ENCODE results near the gene PAQR8. TPM values are rescaled to one million over a fixed set of nuclear protein-coding genes. Genes with fewer than 3 reads are reported as not detected.
"Not testable (repeated sequence)": the region's sequence is repeated elsewhere in the genome, so short reads cannot be mapped to it uniquely, and the experiment has no call there.

PAQR8 gene
- total RNA-seq, 1 donor from 2014 or later: 9.2 TPM

DNA sequence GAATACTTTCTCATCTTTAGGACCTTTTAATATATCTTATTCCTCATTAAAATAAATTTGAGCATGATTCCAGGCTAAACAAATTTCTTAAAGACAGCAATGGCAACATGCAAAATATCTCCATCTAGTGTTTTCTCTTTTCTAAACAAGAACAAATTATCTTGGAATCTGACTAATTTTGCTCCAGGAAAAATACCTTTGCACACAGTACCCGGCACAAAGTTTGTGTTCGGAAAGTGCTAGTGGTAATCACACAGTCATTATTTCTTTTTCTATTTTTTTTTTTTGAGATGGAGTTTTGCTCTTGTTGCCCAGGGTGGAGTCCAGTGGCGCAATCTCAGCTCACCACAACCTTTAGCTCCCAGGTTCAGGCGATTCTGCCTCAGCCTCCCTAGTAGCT, 50.0 kb downstream of the PAQR8 start:
- no peak for DNase-seq

DNA sequence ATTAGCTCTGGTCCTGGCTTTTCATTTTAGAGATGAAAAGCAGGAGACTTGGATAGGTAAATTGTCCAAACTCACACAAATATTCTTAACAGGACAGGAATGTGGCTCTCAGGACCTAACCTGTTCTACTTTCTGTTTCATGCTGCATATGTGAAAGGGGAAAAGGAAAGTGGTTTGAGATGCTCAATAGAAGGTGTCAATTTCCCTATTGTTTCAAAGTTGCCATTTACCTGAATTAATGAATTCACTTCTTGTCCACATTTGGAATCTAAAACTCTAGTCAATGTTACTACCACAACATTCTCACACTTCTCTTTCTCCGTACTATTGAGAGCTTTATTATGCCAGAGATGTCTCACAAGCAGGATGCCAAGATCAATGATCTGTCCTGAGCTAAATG, 53.4 kb downstream of the PAQR8 start:
- no peak for DNase-seq

DNA sequence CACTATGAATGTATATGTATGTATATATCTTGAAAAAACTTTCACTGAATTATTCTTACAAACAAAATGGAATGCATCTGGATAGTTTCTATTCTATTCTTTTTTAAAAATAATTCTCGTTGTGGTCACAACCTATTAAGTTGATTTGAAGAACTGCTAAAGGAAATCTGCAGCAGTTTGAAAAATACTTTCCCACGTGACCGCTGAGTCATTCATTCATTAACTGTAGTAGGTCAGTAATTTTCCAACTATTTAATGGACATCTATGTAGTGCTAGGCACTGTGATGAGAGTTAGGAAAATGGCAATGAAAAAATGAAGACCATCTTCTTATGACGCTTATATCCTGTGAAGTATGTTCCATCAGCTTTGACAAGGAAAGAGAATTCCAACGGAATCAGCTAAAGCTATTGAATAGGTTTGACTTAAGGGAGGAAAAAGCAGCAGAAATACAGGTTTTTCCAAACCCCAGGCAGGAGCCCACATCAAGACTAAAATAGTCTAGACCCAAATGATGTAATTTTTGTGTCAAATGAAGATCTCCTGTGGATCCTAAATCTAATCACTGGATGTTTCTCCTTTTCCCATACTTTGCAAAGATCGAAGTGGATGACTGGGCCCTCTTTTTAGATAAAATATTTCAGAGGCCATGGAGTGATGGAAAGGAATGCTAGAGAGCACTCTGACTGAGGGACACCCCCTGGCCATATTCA, 54.1 kb downstream of the PAQR8 start:
- no peak for DNase-seq

DNA sequence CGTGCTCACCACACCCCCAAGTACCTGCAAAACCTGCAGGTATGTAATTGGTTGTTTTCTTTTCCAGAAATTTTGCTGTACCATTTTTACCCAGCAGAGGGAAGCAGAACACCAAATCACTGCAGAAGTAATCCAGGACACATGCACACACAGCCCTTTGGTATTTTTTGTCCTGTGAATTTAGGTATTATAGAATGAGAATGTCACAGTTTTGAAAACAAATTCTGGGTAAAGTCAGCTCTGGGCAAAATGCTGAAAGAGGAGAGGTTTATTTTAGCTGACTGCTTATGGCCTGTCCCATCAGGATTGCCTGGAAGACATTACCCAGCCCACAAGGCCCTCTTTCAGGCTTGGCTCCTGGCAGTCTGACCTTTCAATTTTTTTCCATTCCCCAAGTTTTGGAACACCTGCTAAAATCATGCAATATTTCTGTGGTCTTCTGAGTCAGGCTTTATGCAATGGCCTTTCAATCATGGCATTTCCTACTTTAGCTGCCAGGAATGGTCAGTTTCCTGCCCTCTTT, 54.7 kb downstream of the PAQR8 start:
- DNase-seq: peak; percentile 88

DNA sequence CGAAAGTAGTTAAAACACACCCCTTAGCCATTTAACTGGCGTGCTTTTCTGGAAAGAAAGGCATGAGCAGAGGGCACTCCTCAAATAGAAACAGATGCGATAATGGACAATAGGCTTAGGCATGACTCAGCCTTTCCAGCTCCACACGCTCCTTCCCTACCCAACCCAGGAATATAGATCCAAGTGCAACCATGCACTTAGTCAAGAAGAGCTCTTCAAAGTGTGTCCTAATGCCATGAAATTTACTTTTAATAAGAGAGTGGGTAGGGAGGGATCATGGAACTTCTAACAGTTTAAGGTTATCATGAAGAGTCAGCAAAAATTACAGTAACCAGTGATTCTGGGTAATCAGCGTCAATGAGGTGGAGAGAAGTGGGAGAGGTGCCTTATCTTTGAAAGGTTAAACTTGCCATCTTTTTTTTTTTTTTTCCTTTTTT, 55.7 kb downstream of the PAQR8 start:
- peak; percentile 39 for DNase-seq

DNA sequence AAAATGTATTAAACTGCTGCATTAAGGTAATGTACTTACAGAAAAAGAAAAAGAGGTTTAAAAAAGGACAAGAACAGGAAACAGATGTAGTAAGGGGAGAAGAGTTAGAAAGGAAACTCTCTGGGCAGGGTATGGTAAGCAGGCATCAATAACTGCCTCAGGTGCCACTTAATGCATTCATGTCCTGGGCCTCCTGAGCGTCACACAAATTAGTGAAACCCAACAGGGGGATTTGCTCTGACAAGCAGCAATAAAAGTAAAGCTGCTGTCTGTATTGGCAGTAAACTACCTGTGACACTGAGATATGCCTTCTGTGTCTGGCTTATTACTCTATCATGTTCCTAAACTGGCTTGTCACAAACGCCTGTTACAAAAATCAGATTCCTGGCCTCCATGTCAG, 56.7 kb downstream of the PAQR8 start:
- no peak for DNase-seq

DNA sequence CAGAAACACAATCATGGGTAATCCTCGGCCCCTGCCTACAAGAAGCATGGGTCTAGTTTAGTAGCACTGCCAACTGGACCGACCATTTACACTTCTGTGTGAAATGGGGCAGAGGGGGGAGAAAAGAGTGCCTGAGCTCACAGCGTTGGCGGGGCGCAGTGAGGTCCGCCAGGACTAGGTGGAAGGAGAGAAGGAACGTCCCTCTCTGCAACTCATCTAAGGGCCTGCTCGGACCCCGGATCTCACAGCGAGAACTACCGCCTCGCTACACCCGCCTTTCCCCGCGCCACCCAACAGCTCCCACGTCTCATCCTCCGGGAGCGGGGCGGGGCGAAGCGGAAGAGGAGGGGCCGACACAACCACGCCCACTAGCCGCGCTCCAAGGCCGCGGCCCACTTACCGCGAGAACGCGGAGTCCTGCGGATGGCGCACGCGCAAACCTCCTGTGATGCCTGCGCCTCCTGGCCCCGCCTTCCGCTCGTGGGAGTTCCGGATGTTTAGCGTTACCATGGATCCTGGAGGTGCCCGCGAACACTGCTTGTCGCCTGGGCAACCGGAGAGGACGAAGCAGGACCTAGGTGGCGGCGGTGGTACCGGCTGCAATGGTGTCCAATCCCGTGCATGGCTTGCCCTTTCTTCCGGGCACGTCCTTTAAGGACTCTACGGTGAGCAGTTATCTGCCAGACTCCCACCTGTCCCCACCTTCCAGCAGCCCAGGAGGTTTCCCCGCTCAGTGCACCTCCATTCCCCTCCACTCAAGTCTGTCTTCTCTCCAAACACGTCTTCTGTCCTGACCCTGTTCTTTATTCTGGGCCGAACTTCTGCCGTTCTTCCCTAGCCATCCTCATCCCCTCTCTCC, 58.1 kb downstream of the PAQR8 start, which contains the start of gene EFHC1:
Gene EFHC1, plus strand, starts transcription at position 534 of the 859 bp plus-strand sequence. Its CDS starts 69 bp downstream, at position 603.
- DNase-seq: peak; percentile 99

DNA sequence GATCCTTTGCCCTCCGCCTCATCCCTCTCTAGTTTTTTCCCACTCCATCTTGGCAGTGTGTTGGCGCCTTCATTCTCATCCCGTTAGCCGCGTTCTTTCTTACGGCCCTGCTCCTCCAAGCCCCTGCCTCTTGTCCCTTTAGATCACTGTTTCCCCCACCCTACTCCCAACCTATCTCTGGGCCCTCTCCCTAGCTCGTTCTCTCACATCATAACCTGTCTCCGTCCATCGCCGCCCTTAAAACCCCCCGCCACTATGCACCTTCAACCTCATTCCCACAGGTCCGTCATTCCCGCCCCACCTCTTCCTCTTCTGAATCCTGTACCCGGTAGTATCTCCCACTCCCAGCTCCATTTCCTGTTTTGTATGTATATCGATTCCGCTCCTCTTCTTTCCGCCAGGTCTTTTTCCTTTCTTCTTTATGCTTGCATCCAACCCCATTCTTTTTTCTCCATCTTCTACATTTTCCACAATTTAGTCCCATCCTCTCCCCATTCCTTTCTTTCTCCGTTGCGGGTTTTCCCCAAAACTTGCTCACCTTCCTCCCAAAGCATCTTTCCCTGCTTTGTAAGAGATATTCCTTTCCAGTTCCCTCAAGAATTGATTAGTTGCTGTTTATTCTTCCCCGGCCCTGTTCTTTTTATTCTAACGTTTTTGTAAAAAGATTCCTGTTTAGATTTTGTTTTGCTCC, 58.9 kb downstream of the PAQR8 start:
- peak; percentile 57 for DNase-seq

DNA sequence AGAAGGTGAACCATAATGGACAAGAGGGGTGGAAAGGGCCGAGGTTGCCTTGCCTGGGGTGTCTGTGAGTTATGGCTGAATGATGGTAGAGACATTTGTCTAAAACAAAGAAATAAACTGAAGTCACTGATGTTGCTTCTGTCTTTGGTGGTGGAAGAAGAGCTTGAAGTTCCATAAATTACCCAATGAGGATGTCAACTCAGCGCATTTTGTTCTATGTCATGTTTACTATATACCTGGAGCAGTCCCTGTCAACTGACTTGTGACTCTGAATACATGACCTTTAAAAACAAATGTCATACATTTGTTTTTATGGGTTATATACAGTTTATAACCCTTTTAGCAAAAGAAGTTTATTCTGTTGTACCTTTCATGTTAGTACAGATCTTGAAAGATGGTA, 60.2 kb downstream of the PAQR8 start:
- DNase-seq: no peak

DNA sequence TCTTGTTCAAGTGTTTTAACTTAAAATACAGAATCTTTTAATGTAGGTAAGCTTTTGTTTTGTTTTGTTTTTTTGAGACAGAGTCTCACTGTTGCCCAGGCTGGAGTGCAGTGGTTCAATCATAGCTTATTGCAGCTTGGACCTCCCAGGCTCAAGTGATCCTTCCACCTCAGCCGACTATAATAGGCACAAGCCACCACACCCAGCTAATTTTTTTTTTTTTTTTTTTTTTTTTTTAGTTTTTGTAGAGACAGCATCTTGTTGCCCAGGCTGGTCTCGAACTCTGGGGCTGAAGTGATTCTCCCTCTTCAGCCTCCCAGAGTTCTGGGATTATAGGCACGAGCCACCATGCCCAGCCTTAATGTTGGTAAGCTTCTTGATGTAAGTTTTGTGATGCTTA, 61.5 kb downstream of the PAQR8 start:
- peak; percentile 21 for DNase-seq

DNA sequence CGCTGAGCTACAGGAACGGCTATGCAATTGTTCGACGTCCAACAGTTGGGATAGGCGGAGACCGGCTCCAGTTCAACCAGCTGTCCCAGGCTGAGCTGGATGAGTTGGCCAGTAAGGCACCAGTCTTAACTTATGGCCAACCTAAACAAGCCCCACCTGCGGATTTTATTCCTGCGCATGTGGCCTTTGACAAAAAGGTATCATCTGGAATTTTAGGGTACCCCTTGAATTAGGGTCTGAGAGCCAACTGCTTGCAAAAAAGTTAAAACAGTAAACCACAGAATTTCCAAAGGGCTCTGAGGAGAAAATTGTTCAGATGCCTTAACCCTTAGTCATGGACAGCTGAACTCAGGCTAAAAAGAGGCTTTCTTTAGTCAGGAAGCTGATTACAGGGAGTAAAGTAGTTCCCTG, 62.0 kb downstream of the PAQR8 start:
- DNase-seq: peak; percentile 76

DNA sequence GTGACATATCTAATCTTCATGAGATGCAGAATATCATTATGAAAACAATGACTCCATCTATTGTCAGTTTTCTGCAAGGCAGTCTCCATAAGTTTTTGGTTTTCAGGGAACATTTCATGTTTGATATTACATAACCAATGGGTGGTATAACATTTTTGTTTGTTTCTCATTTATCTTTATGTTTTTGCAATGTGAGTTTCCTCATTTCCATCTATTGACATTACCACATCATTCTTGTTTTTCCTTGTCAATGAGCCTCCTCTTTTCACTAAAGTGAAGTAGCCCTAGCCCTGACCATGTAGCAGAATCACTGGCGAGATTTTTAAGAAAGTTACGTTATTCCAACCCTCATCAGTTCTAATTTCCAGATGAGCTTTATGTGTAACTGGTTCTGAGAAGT, 62.6 kb downstream of the PAQR8 start:
- no peak for DNase-seq

DNA sequence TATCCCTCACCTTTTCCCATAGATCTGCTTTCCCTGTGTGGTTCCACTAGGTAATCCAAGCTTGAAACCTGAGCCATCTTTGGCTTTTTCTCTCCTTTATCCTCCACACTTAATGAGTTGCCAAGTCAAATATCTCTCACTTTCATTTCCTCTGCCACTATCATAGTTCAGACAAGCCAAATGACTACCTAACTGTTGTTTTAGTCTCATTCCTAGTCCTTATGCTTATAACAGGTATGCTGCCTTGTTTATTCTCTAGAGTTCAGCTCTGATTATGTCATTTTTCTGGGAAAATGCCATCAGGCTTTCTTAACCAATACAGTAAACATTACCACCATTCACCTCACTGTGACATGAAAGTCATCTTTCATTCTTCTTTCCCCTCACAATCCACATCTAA, 64.7 kb downstream of the PAQR8 start:
- no peak for DNase-seq

DNA sequence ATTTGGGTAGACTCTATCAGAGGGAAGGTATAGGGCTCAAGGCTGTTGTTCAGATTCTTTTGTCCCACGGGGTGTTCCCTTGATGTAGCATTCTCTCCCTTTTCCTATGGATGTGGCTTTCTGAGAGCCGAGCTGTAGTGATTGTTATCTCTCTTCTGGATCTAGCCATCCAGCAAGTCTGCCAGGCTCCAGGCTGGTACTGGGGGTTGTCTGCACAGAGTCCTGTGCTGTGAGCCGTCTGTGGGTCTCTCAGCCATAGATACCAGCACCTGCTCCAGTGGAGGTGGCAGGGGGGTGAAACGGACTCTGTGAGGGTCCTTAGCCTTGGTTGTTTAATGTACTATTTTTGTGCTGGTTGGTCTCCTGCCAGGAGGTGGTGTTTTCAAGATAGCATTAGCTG, 71.3 kb downstream of the PAQR8 start:
- DNase-seq: not testable (repeated sequence)

DNA sequence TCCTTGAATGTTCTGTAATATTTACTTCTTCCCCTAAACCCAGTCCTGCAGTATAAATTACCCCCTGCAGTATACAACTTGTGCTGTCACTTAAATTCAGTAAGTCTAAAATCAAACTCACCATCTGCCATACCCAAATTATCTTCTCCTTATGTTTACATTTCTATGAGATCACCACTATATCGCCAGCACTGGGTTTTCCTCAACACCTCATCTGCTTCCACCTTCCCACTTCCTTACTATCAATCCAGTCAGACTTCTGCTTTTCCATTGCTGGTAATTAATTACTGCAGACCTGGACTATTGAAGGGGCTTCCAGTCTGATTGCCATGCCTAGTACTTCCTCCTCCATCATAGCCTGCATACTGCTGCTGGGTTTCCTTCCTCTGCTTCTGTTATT, 73.4 kb downstream of the PAQR8 start:
- no peak for DNase-seq

DNA sequence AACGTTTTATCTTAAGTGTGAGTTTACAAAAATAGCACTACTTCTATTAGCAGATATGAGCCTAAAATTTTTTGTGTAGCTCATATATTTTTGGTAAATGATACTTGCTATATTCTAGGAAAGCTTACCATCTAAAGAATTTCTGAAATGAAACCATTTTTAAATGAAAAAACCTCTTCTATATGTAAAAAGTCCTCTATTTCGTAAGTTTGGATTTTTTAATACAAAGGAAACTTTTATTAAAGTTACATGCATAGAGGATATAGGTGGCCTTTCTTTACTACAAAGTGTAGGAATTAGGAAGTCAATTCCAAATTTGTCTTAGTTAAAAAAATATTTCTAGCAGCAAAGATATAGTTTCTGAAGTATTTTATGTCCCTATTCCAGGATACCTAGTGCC, 77.0 kb downstream of the PAQR8 start:
- DNase-seq: no peak

DNA sequence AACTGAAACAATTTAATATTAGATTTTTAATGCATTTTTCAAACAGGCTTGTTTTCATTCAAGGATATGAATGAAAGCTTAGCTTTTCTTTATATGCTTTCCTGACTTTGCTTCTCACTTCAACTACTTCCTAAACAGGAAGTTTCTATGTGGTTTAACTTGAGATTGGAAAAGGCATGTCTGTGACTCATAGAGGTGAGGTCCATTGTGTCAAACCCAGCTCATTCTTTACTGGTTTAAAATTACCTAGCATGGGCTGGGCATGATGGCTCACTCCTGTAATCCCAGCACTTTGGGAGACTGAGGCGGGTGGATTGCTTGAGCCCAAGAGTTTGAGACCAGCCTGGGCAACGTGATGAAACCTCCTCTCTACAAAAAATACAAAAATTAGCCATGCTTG, 92.6 kb downstream of the PAQR8 start:
- DNase-seq: no peak

DNA sequence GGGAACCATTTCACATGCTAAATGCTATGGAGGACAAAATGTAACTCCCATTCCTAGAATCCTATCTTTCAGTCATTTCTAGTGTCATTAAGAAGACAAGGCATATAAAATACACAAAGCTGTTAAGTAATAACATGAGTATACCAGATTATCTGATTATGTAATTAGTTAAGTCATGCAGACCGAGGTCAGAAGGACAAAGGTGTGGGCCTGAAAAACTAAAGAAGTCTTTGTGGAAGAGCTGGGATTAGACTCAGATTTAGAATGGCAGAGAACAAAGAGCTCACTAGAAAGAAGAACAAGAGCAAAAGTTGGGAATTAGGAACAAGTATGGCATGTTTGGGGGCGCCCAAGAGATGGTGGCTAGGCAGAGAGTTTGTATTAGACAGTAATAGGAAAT, 95.1 kb downstream of the PAQR8 start:
- no peak for DNase-seq
